Gastrocnemius medialis (tissue), 4 donors: ENCODE measurements around the gene PPIH. TPM values are rescaled to one million over a fixed set of nuclear protein-coding genes. Genes with fewer than 3 reads are reported as not detected.

Source experiments
- ATAC-seq, 2 donors: fragments of 150-250 bp; one replicate each; pipeline ENCODE4 v1.9.1; 2016
- DNase-seq, 2 donors: peaks; one replicate each; pipeline ENCODE4 v3.0.0-alpha.2; 2019
- H3K27ac ChIP-seq, 4 donors: fragments of 200-600 bp; sonication (generic); 1 replicate in 1 of 4; 2 replicates in 3 of 4; pipeline ENCODE4 v1.5.1; 2016 to 2018; ENCODE audit warnings: mild to moderate bottlenecking in 2 of 4, moderate library complexity in 1 of 4
- H3K27me3 ChIP-seq, 3 donors: fragments of 200-600 bp; sonication (generic) in 2 of 3; 1 replicate in 1 of 3; 2 replicates in 2 of 3; pipeline versions ENCODE4 v1.5.1 to v1.6.0; 2016 to 2019; ENCODE audit warnings: mild to moderate bottlenecking in 1 of 3, moderate library complexity in 1 of 3
- H3K36me3 ChIP-seq, 2 donors: fragments of 200-600 bp; sonication (generic) in 1 of 2; one replicate each; pipeline ENCODE4 v1.5.1; 2017 to 2018
- H3K4me1 ChIP-seq, 2 donors: fragments of 200-600 bp; sonication (generic) in 1 of 2; one replicate each; pipeline ENCODE4 v1.5.1; 2016 to 2017; ENCODE audit warnings: mild to moderate bottlenecking in 2 of 2
- H3K4me3 ChIP-seq, 4 donors: fragments of 200-600 bp; sonication (generic) in 3 of 4; 1 replicate in 1 of 4; 2 replicates in 3 of 4; pipeline ENCODE4 v1.5.1; 2016 to 2019; ENCODE audit warnings: mild to moderate bottlenecking in 2 of 4
- H3K9me3 ChIP-seq, 3 donors: fragments of 200-600 bp; sonication (generic) in 2 of 3; 1 replicate in 1 of 3; 2 replicates in 2 of 3; pipeline ENCODE4 v1.5.1; 2016 to 2019
- CTCF ChIP-seq, 5 experiments: fragments of 450-650 bp in 3 of 5; fragments of 200-600 bp in 2 of 5; sonication (generic) in 2 of 5; IDR thresholded peaks in 4 of 5; conservative IDR thresholded peaks in 1 of 5; 1 replicate in 4 of 5; 2 replicates in 1 of 5; pipeline ENCODE4 v1.5.1; 2016 to 2019; ENCODE audit warnings: antibody characterized with exemption in 5 of 5, mild to moderate bottlenecking in 3 of 5, moderate library complexity in 3 of 5
- POLR2A ChIP-seq, 2 donors: fragments of 450-650 bp; IDR thresholded peaks; one replicate each; pipeline ENCODE4 v1.6.1; 2017; ENCODE audit warnings: antibody characterized with exemption in 2 of 2, mild to moderate bottlenecking in 2 of 2, moderate library complexity in 2 of 2
- in situ Hi-C, 4 donors: fragments of 200-750 bp; cut with MboI; loops; one replicate each; pipeline versions ENCODE4 v1.15.0 to v1.8.0; 2017; ENCODE audit warnings: low sequenced_read_pairs in 4 of 4
- intact Hi-C: fragments of 100-400 bp; cut with DNase I; formaldehyde crosslinking; loops from one replicate; pipeline ENCODE4 v1.15.1; 2023; ENCODE audit warnings: low total_unique reads
- total RNA-seq, 4 donors: library from RNA; depleted of rRNA; stranded (reverse); fragments of >200 nt; gene quantifications; one replicate each; pipeline versions ENCODE4 v1.1.0 to v1.2.3, GENCODE V29; 2016

Gene PPIH
- total RNA-seq, 4 donors from 2014 or later: 6.1 to 13.6 (median 7.1) TPM

- H3K27me3 ChIP-seq: no peaks in the 10 kb centered on the region
- intact Hi-C loops: no loop called here
- in situ Hi-C loops: loop anchor here in 1 of 4 donors (25.0 kb wide), 1 partner anchor 333 kb away; the partner anchor contains the start of gene FOXJ3
- no peaks in the 10 kb centered on the region for H3K4me1 ChIP-seq
- no peaks in the 10 kb centered on the region for H3K9me3 ChIP-seq
- no peak for DNase-seq
- no peak for ATAC-seq
- TF ChIP-seq CTCF (IDR thresholded peaks at IDR 0.05 in 4 of 5, conservative IDR thresholded peaks at IDR 0.05 in 1 of 5): no peak
- no peak for TF ChIP-seq POLR2A (IDR thresholded peaks at IDR 0.05)
- H3K36me3 ChIP-seq: peaks cover 0 to 37% of the 10 kb centered on the region in 2 donors
- no peak overlapping the region for H3K4me3 ChIP-seq
- no peak overlapping the region for H3K27ac ChIP-seq
Observed at GRCh38 chr1:42669936-42670335, 11.7 kb downstream of the PPIH start.

DNA sequence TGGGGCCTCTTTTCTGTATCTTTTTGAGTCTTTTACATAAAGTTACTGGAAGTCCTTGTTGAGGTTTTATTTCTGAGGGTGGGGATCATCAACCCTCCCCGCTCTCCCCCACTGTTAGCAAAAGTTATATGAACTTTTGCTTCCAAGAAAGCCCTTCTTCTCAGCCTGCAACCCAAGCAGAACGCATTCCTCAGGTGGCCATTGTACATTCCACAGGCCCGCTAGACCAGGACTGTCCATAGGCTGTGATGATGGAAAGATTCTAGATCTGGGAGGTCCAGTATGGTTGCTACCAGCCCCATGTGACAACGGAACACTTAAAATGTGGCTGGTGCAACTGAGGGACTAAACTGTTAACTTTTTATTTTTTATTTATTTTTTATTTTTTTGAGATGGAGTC lies 12.2 kb downstream of the PPIH start:
- no peak for ATAC-seq
- in situ Hi-C loops: loop anchor here in 1 of 4 donors (25.0 kb wide), 1 partner anchor 333 kb away; the partner anchor contains the start of gene FOXJ3
- TF ChIP-seq POLR2A (IDR thresholded peaks at IDR 0.05) (no peak), CTCF (IDR thresholded peaks at IDR 0.05 in 4 of 5, conservative IDR thresholded peaks at IDR 0.05 in 1 of 5) (no peak)
- Histone ChIP-seq H3K27me3 (no peaks in the 10 kb centered on the region), H3K36me3 (peaks cover 0 to 32% of the 10 kb centered on the region in 2 donors), H3K27ac (no peak overlapping the region), H3K4me3 (no peak overlapping the region), H3K4me1 (no peaks in the 10 kb centered on the region), H3K9me3 (no peaks in the 10 kb centered on the region)
- intact Hi-C loops: no loop called here
- DNase-seq: no peak

GRCh38 chr1:42674214-42674613 lies 16.0 kb downstream of the PPIH start:
- DNase-seq (no peak), ATAC-seq (no peak)
- Histone ChIP-seq H3K9me3 (no peaks in the 10 kb centered on the region), H3K27ac (no peak overlapping the region), H3K36me3 (no peaks in the 10 kb centered on the region), H3K4me1 (no peaks in the 10 kb centered on the region), H3K27me3 (no peaks in the 10 kb centered on the region), H3K4me3 (no peak overlapping the region)
- intact Hi-C loops: no loop called here
- in situ Hi-C loops: loop anchor here in 1 of 4 donors (25.0 kb wide), 1 partner anchor 337 kb away; the partner anchor contains the start of gene FOXJ3
- TF ChIP-seq POLR2A (IDR thresholded peaks at IDR 0.05): no peak
- TF ChIP-seq CTCF (IDR thresholded peaks at IDR 0.05 in 4 of 5, conservative IDR thresholded peaks at IDR 0.05 in 1 of 5): no peak

- Histone ChIP-seq H3K36me3 (no peaks in the 10 kb centered on the region), H3K27ac (no peak overlapping the region), H3K9me3 (no peaks in the 10 kb centered on the region), H3K27me3 (no peaks in the 10 kb centered on the region), H3K4me3 (no peak overlapping the region), H3K4me1 (no peaks in the 10 kb centered on the region)
- TF ChIP-seq POLR2A (IDR thresholded peaks at IDR 0.05): no peak
- no peak for TF ChIP-seq CTCF (IDR thresholded peaks at IDR 0.05 in 4 of 5, conservative IDR thresholded peaks at IDR 0.05 in 1 of 5)
- intact Hi-C loops (no loop called here), in situ Hi-C loops (loop anchor here in 1 of 4 donors (25.0 kb wide), 1 partner anchor 337 kb away; the partner anchor contains the start of gene FOXJ3)
- ATAC-seq (no peak), DNase-seq (no peak)
Observed at GRCh38 chr1:42674682-42675081, 16.5 kb downstream of the PPIH start.

GRCh38 chr1:42675467-42675866 lies 17.2 kb downstream of the PPIH start:
- DNase-seq (no peak), ATAC-seq (no peak)
- TF ChIP-seq POLR2A (IDR thresholded peaks at IDR 0.05): no peak
- no peak for TF ChIP-seq CTCF (IDR thresholded peaks at IDR 0.05 in 4 of 5, conservative IDR thresholded peaks at IDR 0.05 in 1 of 5)
- Histone ChIP-seq H3K36me3 (no peaks in the 10 kb centered on the region), H3K9me3 (no peaks in the 10 kb centered on the region), H3K4me3 (no peak overlapping the region), H3K27ac (no peak overlapping the region), H3K4me1 (peaks cover 0 to 3% of the 10 kb centered on the region in 2 donors), H3K27me3 (no peaks in the 10 kb centered on the region)
- in situ Hi-C loops (no loop called here), intact Hi-C loops (no loop called here)
